ENCODE measurements around the gene CRYZL1. TPM values are rescaled to one million over a fixed set of nuclear protein-coding genes. Genes with fewer than 3 reads are reported as not detected.

The CRYZL1 gene
- total and polyA plus RNA-seq, 3 donors from 2014 or later: 40.6 to 75.7 (median 73.2) TPM

- no peak for TF ChIP-seq POLR2A (IDR thresholded peaks at IDR 0.05)
- no peak for TF ChIP-seq CTCF (IDR thresholded peaks at IDR 0.05)
- 68 to 88% methylated on average over 1 of the region's 1 CpG for WGBS, 2 donors
- Histone ChIP-seq H3K4me3 (no peak overlapping the region), H3K4me1 (peaks cover 12% of the 10 kb centered on the region), H3K27ac (no peak overlapping the region), H3K36me3 (ENCODE audit: low read depth, missing control alignments) (no peaks in the 10 kb centered on the region), H3K27me3 (no peaks in the 10 kb centered on the region), H3K9me3 (no peaks in the 10 kb centered on the region)
- no peak for DNase-seq
- intact Hi-C loops (cut with DNase I; ENCODE audit: low total_unique reads): no loop called here
Observed at GRCh38 chr21:33661146-33661545, 19.6 kb upstream of the CRYZL1 start.

GRCh38 chr21:33660406-33660805 is 18.9 kb upstream of the CRYZL1 start:
- H3K27ac ChIP-seq: no peak overlapping the region
- no peaks in the 10 kb centered on the region for H3K9me3 ChIP-seq
- H3K4me3 ChIP-seq: no peak overlapping the region
- WGBS, 2 donors: 42 to 60% methylated on average over 1 of the region's 1 CpG
- TF ChIP-seq CTCF (IDR thresholded peaks at IDR 0.05) (no peak), POLR2A (IDR thresholded peaks at IDR 0.05) (no peak)
- no peaks in the 10 kb centered on the region for H3K36me3 ChIP-seq (ENCODE audit: low read depth, missing control alignments)
- peaks cover 12% of the 10 kb centered on the region for H3K4me1 ChIP-seq
- H3K27me3 ChIP-seq: no peaks in the 10 kb centered on the region
- DNase-seq: no peak
- intact Hi-C loops (cut with DNase I; ENCODE audit: low total_unique reads): no loop called here

GRCh38 chr21:33659568-33659949 is 18.0 kb upstream of the CRYZL1 start:
- no peak for DNase-seq
- no peak for TF ChIP-seq POLR2A (IDR thresholded peaks at IDR 0.05)
- no peak for TF ChIP-seq CTCF (IDR thresholded peaks at IDR 0.05)
- Histone ChIP-seq H3K27ac (no peak overlapping the region), H3K4me3 (no peak overlapping the region), H3K9me3 (no peaks in the 10 kb centered on the region), H3K36me3 (ENCODE audit: low read depth, missing control alignments) (no peaks in the 10 kb centered on the region), H3K27me3 (no peaks in the 10 kb centered on the region), H3K4me1 (peaks cover 12% of the 10 kb centered on the region)
- 94 to 100% methylated on average over 1 of the region's 1 CpG for WGBS, 2 donors
- intact Hi-C loops (cut with DNase I; ENCODE audit: low total_unique reads): no loop called here

- Histone ChIP-seq H3K36me3 (ENCODE audit: low read depth, missing control alignments) (no peaks in the 10 kb centered on the region), H3K4me1 (peaks cover 12% of the 10 kb centered on the region), H3K27ac (no peak overlapping the region), H3K27me3 (no peaks in the 10 kb centered on the region), H3K9me3 (no peaks in the 10 kb centered on the region), H3K4me3 (no peak overlapping the region)
- DNase-seq: no peak
- TF ChIP-seq POLR2A (IDR thresholded peaks at IDR 0.05) (no peak), CTCF (IDR thresholded peaks at IDR 0.05) (no peak)
- intact Hi-C loops (cut with DNase I; ENCODE audit: low total_unique reads): no loop called here
- WGBS, 2 donors: 94% methylated on average over 7 of the region's 7 CpGs
Observed at GRCh38 chr21:33658919-33659567, 17.5 kb upstream of the CRYZL1 start.

Measured in testis (tissue), 3 donors.